GM21825 (cell line): ENCODE measurements around the gene ZMYM2.
"Not testable (repeated sequence)": the region's sequence is repeated elsewhere in the genome, so short reads cannot be mapped to it uniquely, and the experiment has no call there.

Experiments
- ATAC-seq: cut with Tn5 transposase; IDR thresholded peaks from one replicate; pipeline ENCODE4 v1.9.1; 2021; ENCODE audit warnings: mild to moderate bottlenecking, moderate library complexity; ENCODE audit not compliant: unreplicated experiment

The ZMYM2 gene

GRCh38 chr13:19958155-19959111 is at the start of gene ZMYM2:
Gene ZMYM2 (plus strand): TSS chr13:19958727. CDS start chr13:19993073, 34,346 bp downstream.
- peak; percentile 80 for ATAC-seq

DNA sequence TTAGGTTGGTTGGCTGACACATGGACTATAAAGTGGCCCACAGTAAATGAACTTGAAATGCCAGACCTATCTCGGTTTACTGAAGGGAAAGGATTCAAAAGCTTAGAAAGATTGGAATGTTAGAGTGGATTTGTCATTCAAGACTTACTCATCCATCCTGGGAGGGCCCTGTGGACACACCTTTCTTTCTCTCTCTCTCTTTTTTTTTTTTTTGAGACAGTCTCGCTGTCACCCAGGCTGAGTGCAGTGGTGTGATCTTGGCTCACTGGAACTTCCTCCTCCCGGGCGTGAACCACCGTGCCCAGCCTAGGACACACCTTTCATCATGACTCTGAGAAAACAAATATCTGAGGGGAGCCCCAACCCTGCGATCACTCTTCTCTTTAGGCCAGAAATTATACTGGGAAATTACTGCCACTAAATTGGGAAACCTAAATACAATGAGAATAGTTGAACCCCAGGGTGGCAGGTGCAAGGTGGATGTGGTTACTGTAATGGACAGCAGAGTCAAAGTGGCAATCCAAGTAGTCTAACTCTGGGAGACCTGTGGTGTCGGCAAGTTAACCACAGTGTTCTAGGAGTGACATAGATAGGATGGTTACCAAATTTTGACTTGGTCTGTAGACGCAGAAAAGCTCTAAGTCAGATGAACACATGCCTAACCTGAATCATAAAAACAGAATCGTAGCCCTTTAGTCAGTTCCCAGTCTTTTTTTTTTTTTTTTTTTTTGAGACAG is 48.0 kb upstream of the ZMYM2 start:
- no peak for ATAC-seq

GRCh38 chr13:19927117-19927748 is 31.3 kb upstream of the ZMYM2 start:
- no peak for ATAC-seq

GRCh38 chr13:19940106-19940505 is 18.4 kb upstream of the ZMYM2 start:
- no peak for ATAC-seq

GRCh38 chr13:19950374-19950773 is 8.2 kb upstream of the ZMYM2 start:
- ATAC-seq, result no peak

DNA sequence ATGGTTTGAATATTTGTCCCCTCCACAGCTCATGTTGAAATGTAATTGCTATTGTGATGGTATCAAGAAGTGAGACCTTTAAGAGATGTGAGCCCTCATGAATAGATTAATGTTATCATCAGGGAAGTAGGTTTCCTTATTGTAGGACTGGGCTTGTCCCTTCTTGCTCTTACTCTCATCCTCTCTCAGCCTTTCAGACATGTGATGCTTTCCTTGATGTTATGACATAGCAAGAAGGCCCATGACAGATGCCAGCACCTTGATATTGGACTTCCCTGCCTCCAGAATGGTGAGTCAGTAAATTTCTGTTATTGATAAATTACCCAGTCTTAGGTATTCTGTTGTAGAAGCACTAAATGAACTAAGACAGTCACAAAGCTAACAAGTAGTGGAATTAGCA is 5.7 kb upstream of the ZMYM2 start:
- ATAC-seq, result no peak

GRCh38 chr13:19955873-19956559 is 2.5 kb upstream of the ZMYM2 start:
- ATAC-seq, result no peak

DNA sequence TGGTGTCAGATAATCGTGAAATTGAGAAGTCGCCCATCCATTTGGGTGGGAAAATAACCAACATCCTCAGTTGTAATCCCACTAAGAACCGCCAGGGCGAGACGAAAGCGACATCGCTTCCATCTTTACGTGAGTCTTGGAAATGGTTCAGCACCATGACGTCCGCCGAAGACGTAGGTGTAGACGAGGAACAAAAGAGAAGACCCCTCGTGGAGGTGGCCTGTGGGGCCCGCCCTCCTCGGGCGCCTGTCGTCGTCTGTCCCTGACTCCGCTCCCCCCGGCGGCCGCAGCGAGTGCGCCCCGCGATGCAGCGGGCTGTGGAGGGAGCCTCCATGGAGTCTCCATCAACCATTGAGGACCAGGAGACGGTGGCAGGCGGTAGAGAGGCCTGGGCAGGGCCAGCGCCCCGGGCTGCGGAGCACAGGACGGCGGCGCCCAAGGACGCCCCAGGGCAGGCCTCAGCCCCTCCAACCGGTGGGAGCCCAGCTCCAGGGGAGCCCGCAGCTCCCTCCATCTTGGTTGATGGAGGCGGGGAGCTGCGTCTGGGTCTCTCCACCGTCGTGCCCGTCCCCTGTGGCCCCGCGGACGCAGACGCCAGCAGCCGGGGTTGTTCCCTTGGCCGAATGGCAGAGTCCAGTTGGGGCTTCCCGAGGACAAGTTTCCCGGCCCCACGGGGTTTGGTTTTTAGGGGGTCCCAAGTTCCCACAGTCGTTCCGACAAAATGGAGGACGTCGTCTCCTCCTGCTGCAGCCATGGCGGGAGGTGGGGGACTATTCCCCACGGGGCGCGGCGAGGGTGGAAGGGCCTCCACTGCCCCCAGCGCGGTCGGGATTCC is 990 bp upstream of the ZMYM2 start:
- ATAC-seq, result peak; percentile 23

GRCh38 chr13:19959141-19959830 is 759 bp downstream of the ZMYM2 start:
- ATAC-seq, result peak; percentile 1

DNA sequence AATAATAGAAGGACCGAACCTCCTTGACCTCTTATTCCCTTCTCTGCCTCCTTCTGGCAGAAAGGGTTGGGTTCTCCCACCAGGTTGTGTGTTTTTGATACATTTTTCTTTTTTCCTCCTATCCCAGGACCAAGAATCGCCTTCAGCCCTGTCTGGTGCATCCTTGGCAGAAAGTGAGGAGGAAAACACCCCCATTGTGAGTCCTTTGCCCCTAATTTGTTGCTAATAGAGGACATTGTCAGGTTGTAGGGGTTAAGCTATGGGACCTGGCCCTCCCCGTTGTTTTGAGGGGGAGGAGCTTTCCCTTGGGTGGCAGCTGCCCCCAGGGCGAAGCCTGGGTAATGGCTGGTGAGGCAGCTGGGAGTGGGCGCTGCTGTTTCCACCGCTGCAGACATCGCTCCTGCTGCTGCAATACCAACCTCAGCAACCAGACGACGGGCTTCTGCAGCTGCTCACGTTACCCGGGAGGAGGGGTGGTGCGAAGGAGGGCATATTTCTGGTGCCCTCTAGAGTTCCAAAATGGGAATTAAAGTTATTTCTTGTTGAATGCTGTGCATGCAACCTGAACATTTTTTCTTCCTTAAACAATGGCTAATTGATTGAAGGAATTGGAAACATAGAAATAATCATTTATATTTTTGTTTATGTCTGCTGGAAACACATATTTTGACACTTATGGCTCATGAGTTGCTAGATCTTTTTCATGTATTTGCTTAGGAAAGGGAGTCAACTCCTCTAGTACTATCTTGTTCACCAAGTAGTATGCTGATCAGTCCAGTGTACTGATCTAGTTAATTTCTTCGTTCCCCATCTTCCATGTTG is 1.5 kb downstream of the ZMYM2 start:
- peak; percentile 48 for ATAC-seq

DNA sequence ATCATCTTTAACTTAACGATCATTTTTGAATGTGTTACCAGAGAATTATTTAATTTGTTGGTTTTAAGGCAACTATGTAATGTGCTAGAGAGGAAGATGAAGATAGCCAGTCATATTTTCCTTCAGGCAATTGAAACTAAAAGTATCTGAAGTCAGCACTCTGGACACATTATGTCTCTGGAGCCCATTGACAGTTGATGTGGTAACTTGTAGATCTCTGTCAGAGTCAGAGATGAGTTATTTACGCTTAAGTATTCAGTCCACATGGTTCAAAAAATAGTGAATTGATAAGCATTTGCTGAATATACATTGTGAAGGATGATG is 2.1 kb downstream of the ZMYM2 start:
- no peak for ATAC-seq

GRCh38 chr13:19961489-19961888 is 3.0 kb downstream of the ZMYM2 start:
- no peak for ATAC-seq

DNA sequence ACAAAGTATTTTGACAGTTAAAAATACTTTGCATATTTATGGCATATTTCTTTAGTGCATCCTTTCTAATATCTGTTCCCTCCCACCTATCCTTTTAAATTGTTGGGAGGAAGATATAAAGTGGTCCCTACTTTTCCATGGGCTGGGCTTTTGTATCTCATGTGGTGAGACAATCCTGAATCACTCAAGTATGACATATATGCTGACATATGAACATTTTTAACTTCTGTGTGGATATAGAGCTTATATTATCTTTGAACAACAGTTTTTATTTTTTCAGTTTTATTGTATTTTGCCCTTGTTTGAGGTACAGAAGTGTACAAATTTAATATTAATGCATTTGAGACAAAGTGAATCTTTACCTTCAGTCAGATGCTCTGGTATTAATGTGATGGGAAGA is 3.4 kb downstream of the ZMYM2 start:
- ATAC-seq, result no peak

DNA sequence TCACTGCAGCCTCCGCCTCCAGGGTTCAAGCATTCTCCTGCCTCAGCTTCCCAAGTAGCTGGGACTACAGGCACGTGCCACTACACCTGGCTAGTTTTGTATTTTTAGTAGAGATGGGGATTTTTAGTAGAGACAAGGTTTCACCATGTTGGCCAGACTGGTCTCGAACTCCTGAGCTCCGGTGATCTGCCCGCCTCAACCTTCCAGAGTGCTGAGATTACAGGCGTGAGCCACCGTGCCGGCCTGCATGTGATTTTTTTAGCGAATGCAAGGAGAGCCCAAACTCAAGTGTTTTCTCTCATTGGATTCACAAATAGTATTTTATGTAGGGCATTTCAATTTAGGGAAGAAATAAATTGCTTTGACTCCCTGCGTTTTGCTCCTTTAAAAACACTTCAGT is 4.4 kb downstream of the ZMYM2 start:
- ATAC-seq, result no peak

GRCh38 chr13:19967621-19968020 is 9.1 kb downstream of the ZMYM2 start:
- ATAC-seq, result no peak

GRCh38 chr13:19974498-19975009 is 16.0 kb downstream of the ZMYM2 start:
- ATAC-seq, result not testable (repeated sequence)

- no peak for ATAC-seq
These were observed 20.4 kb downstream of the ZMYM2 start for GRCh38 chr13:19978831-19979437.

- no peak for ATAC-seq
These were observed 23.2 kb downstream of the ZMYM2 start for GRCh38 chr13:19981685-19982238.
